HG03439 (cell line): ENCODE measurements around the gene HIBCH.

Experiments
- ATAC-seq: cut with Tn5 transposase; IDR thresholded peaks from one replicate; pipeline ENCODE4 v1.9.1; 2021; ENCODE audit warnings: mild to moderate bottlenecking, moderate library complexity; ENCODE audit not compliant: unreplicated experiment

The HIBCH gene

GRCh38 chr2:190162851-190163250 is 156.8 kb downstream of the HIBCH start:
- ATAC-seq: no peak

DNA sequence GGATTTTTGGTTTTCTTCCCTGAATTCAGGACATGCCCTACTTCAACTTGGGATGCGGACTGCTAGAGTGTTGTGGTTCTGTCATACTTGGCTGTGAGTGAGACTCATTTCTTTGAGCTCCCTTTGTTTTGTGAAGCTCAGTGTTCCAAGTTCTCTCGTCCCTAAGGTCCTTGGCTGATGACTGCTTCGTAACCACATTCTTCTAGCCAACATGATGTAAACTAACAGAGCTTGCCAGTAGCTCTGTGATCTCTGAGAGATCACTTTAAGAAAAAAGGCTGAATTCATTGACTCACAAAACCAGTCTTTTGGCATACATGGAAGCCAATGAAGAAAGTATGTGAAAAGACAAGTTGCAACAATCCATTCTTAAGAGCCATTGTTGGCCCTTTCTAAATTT is 160.2 kb downstream of the HIBCH start:
- no peak for ATAC-seq

- ATAC-seq: no peak
These were observed 160.7 kb downstream of the HIBCH start for GRCh38 chr2:190158798-190159434.

DNA sequence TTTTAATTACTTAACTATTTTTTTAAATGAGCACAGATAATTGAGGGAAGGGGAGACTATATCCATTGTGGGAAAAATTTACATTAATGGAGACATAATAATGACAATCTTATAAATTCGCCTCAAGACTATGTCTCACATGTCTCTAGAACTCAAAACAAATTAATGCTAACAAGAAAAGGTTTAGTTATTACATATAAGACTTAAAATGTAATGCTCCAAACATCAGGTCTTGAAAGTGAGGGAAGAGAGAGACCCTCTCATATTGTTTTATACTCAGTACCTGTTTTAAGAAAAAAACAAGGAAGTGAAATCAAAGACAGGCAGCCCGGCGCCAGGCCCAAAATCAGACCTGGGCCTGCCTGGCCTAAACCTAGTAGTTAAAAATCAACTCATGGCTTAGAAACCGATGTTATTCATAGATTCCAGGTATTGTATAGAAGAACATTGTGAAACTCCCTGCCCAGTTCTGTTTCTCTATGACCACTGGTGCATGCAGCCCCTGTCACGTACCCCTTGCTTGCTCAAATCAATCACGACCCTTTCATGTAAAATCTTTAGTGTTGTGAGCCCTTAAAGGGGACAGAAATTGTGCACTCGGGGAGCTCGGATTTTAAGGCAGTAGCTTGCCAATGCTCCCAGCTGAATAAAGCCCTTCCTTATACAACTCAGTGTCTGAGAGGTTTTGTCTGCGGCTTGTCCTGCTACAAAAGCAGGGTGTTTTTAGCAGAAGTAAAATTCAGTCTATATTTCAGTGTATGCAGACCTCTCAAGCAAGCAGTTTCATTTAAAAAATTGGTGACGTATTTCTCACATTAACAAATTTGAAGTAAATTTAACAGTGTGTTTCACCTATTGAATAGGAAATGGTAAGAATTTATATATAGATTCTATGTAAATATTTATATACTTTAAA is 161.8 kb downstream of the HIBCH start:
- peak; percentile 48 for ATAC-seq

DNA sequence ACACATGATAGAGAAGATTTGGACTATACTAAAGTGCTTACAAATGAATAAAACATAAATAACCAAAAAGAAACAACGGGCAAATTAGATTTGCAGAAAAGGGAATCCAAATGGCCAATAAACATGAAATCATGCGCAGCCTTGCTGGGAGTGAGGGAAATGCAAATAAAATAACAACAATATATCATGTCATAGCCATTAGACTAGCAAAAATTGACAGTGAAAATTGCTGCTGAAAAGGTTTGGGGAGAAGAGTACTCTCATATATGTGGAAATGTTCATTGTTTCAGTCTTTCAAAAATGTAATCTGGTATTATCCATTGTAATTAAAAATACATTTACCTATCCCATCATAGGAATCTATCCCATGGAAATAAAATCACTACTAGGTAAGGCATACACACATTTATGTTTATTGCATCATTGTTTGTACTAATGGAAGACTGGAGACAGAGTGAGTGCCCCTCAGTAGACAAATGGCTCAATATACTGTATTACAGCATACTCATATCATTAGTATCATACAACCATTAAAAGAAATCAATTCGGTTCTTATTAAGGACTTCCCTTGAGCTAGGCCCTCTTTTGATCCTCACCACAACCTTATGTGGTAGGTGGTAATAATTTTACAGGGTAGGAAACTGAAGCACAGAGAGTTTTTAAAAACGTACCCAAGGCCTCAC is 163.0 kb downstream of the HIBCH start:
- ATAC-seq: no peak
